ENCODE measurements around the gene OR10V1. TPM values are rescaled to one million over a fixed set of nuclear protein-coding genes. Genes with fewer than 3 reads are reported as not detected.

OR10V1 gene
- total and polyA plus RNA-seq, 9 of the 15 experiments (the other 6 are each of a cell fraction or from before 2014, with no cell fraction given): not detected

- no peak for TF ChIP-seq FOXA3 (CRISPR knock-in tag; conservative IDR thresholded peaks at IDR 0.05 in 1 of 2, IDR thresholded peaks at IDR 0.05 in 1 of 2)
- no peak for TF ChIP-seq PTBP1 (IDR thresholded peaks at IDR 0.05; ENCODE audit: low read depth, low read length)
- no peak for TF ChIP-seq RBM17 (IDR thresholded peaks at IDR 0.05; ENCODE audit: borderline replicate concordance, low read depth, low read length)
- no peak for TF ChIP-seq ZNF354B (CRISPR knock-in tag; IDR thresholded peaks at IDR 0.05)
- TF ChIP-seq ZC3H8 (IDR thresholded peaks at IDR 0.05): no peak
- TF ChIP-seq THRB (CRISPR knock-in tag; conservative IDR thresholded peaks at IDR 0.05): no peak
- TF ChIP-seq FOXJ3 (CRISPR knock-in tag; IDR thresholded peaks at IDR 0.05): no peak
- TF ChIP-seq NCOA2 (IDR thresholded peaks at IDR 0.05; ENCODE audit: partially characterized antibody in 2 of 2): no peak
- TF ChIP-seq ARID1B (IDR thresholded peaks at IDR 0.05): peak; percentile 53; the same call in 1 of the 2 replicates
- peak in 1 of 2 experiments; percentile 54; a peak in 1 of 4 replicates for TF ChIP-seq RCOR1 (IDR thresholded peaks at IDR 0.05; ENCODE audit: borderline replicate concordance in 1 of 2, low read depth in 2 of 2, low read length in 2 of 2)
- no peak for TF ChIP-seq SRSF7 (optimal IDR thresholded peaks at IDR 0.05; ENCODE audit: low read depth, low read length)
- no peak for TF ChIP-seq CHAMP1 (IDR thresholded peaks at IDR 0.05)
- no peak for TF ChIP-seq CEBPG (CRISPR knock-in tag; IDR thresholded peaks at IDR 0.05)
- TF ChIP-seq CEBPG (tag; conservative IDR thresholded peaks at IDR 0.05 in 1 of 2, IDR thresholded peaks at IDR 0.05 in 1 of 2): no peak
- no peak for TF ChIP-seq RBFOX2 (IDR thresholded peaks at IDR 0.05; ENCODE audit: low read depth, low read length)
- no peak for TF ChIP-seq ZNF224 (CRISPR knock-in tag; IDR thresholded peaks at IDR 0.05)
- TF ChIP-seq HMBOX1 (IDR thresholded peaks at IDR 0.05): peak; percentile 79
- TF ChIP-seq SRSF3 (IDR thresholded peaks at IDR 0.05; ENCODE audit: insufficient read depth, low read length): no peak
- no peak; the same call in 1 of the 2 replicates for TF ChIP-seq TFAP4 (CRISPR knock-in tag; IDR thresholded peaks at IDR 0.05; ENCODE audit: borderline replicate concordance)
- no peak for TF ChIP-seq PHF8 (IDR thresholded peaks at IDR 0.05; ENCODE audit: borderline replicate concordance, low read length)
- TF ChIP-seq DEAF1 (CRISPR knock-in tag; IDR thresholded peaks at IDR 0.05): no peak
Observed at GRCh38 chr11:59710136-59710847, 3.4 kb downstream of the OR10V1 start (continued).
